ENCODE results near the gene CCDC178.

- TF ChIP-seq POLR2AphosphoS5 (IDR thresholded peaks at IDR 0.05) = no peak
- TF ChIP-seq TAF1 (IDR thresholded peaks at IDR 0.05; ENCODE audit: low read depth) = no peak
- TF ChIP-seq CTCF (IDR thresholded peaks at IDR 0.05; ENCODE audit: poor library complexity, severe bottlenecking) = no peak
- no peak for TF ChIP-seq REST (IDR thresholded peaks at IDR 0.05; ENCODE audit: borderline replicate concordance)
Observed at GRCh38 chr18:33469699-33470098, 29.2 kb upstream of the CCDC178 start.
